ENCODE measurements around the gene GALNT15. TPM values are rescaled to one million over a fixed set of nuclear protein-coding genes. Genes with fewer than 3 reads are reported as not detected.

GALNT15 gene
- total and polyA plus RNA-seq, 2 donors (not counting 1 experiment from before 2014, with no cell fraction given): not detected

GRCh38 chr3:16245609-16246008 lies 71.1 kb downstream of the GALNT15 start:
- no peak for DNase-seq
- Histone ChIP-seq H3K79me2 (ENCODE audit: control insufficient read depth, insufficient read depth, low read length) (no peaks in the 10 kb centered on the region), H4K20me1 (ENCODE audit: control insufficient read depth, insufficient read depth, low read length, poor library complexity, severe bottlenecking) (no peaks in the 10 kb centered on the region), H2AFZ (ENCODE audit: insufficient read depth, low read depth, low read length, poor library complexity, severe bottlenecking) (no peak overlapping the region), H3K27ac (ENCODE audit: low read length in 2 of 2) (no peak overlapping the region), H3K36me3 (replicated peaks in 1 of 2; ENCODE audit: control extremely low read depth in 1 of 2, control insufficient read depth in 1 of 2, extremely low read depth in 1 of 2, insufficient read depth in 2 of 2, low read length in 1 of 2) (no peaks in the 10 kb centered on the region), H3K4me1 (ENCODE audit: control insufficient read depth in 2 of 2, insufficient read depth in 2 of 2, low read length in 2 of 2) (peaks cover 0 to 8% of the 10 kb centered on the region in 2 donors), H3K9ac (ENCODE audit: low read length) (no peak overlapping the region), H3K9me3 (ENCODE audit: control extremely low read depth in 1 of 3, control insufficient read depth in 2 of 3, insufficient read depth in 1 of 3, low read length in 2 of 3) (no peaks in the 10 kb centered on the region), H3K27me3 (replicated peaks in 1 of 4; ENCODE audit: control extremely low read depth in 1 of 4, control insufficient read depth in 3 of 4, insufficient read depth in 4 of 4, low read length in 3 of 4) (peaks cover 0 to 10% (median 0%) of the 10 kb centered on the region in 4 experiments), H3K4me2 (replicated peaks; ENCODE audit: low read depth, low read length, poor library complexity, severe bottlenecking) (no peak overlapping the region), H3K4me3 (ENCODE audit: control extremely low read depth in 1 of 5, extremely low read depth in 1 of 5, insufficient read depth in 1 of 5, low read depth in 2 of 5, low read length in 4 of 5) (no peak overlapping the region)
- Mint-ChIP-seq H3K9me3 (ENCODE audit: insufficient read depth) (no peaks in the 10 kb centered on the region), H3K4me1 (peaks cover 10% of the 10 kb centered on the region), H3K4me3 (no peak overlapping the region), H3K27ac (no peak overlapping the region), H3K27me3 (peaks cover 8% of the 10 kb centered on the region)
- ATAC-seq (ENCODE audit: low read depth): no peak
- CTCF ChIA-PET: interaction anchor here (0.8 to 1.6 kb wide), 3 partner anchors 196 to 615 kb away, joined by 3 to 6 read pairs (median 5); no protein-coding TSS in a partner anchor
- TF ChIP-seq, protein P1, sequence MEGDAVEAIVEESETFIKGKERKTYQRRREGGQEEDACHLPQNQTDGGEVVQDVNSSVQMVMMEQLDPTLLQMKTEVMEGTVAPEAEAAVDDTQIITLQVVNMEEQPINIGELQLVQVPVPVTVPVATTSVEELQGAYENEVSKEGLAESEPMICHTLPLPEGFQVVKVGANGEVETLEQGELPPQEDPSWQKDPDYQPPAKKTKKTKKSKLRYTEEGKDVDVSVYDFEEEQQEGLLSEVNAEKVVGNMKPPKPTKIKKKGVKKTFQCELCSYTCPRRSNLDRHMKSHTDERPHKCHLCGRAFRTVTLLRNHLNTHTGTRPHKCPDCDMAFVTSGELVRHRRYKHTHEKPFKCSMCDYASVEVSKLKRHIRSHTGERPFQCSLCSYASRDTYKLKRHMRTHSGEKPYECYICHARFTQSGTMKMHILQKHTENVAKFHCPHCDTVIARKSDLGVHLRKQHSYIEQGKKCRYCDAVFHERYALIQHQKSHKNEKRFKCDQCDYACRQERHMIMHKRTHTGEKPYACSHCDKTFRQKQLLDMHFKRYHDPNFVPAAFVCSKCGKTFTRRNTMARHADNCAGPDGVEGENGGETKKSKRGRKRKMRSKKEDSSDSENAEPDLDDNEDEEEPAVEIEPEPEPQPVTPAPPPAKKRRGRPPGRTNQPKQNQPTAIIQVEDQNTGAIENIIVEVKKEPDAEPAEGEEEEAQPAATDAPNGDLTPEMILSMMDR (IDR thresholded peaks at IDR 0.05): no peak
- no peak for TF ChIP-seq EZH2 (IDR thresholded peaks at IDR 0.05; ENCODE audit: borderline replicate concordance, insufficient read depth, low read depth, low read length, poor library complexity, severe bottlenecking)
- intact Hi-C loops (cut with micrococcal nuclease): no loop called here
- 100% methylated on average over 1 of the region's 3 CpGs for WGBS (ENCODE audit: insufficient coverage)
- POLR2A ChIA-PET: interaction anchor here (0.6 kb wide), 1 partner anchor 386 kb away, joined by 6 read pairs; no protein-coding TSS in a partner anchor

DNA sequence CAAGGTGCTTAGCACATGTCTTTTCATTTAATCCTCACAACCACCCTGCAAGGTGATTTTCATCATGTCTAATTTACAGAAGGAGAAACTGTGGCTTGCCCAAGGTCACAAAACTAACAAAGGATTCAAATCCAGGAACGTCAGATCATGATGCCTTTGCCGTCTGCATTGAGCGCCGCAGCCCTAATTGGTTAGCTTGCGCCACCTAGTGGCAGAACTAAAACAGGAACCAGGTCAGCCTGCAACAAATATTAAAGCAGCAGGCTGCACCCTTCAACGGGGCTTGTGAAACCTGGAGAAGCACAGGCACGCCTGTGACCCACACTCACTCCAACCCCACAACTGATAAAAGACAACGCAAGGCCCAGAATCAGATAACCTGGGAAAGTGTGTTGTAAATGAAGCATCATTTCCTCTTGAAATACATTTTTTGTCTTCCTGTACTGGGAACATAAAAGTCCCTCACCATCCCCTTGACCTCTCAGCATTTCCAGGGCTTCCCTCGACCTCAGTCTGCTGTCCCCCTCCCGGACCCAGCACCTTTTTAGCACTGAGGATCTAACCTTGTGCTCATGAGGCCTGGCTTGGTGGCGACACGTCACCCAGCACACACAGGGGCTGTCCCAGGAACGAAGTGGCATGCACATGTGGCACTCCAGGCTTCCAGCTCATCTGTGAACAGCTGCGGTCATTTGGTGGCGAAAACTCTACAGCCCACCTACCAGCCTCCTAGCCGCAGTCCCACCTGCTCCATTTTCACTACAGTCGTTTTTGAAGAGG lies 73.0 kb downstream of the GALNT15 start:
- H3K27me3 ChIP-seq (replicated peaks in 1 of 4; ENCODE audit: control extremely low read depth in 1 of 4, control insufficient read depth in 3 of 4, insufficient read depth in 4 of 4, low read length in 3 of 4): peaks cover 0 to 10% (median 0%) of the 10 kb centered on the region in 4 experiments
- ATAC-seq (ENCODE audit: low read depth) (peak; percentile 93), DNase-seq (peak; percentile 86)
- POLR2A ChIA-PET: no interaction called here
- H3K27ac Mint-ChIP-seq: no peak overlapping the region
- no peaks in the 10 kb centered on the region for H4K20me1 ChIP-seq (ENCODE audit: control insufficient read depth, insufficient read depth, low read length, poor library complexity, severe bottlenecking)
- H3K4me3 Mint-ChIP-seq: peak overlapping the region; percentile 18
- H2AFZ ChIP-seq (ENCODE audit: insufficient read depth, low read depth, low read length, poor library complexity, severe bottlenecking): peak overlapping the region; percentile 37
- peak overlapping the region; percentile 29 for H3K4me2 ChIP-seq (replicated peaks; ENCODE audit: low read depth, low read length, poor library complexity, severe bottlenecking)
- no peaks in the 10 kb centered on the region for H3K79me2 ChIP-seq (ENCODE audit: control insufficient read depth, insufficient read depth, low read length)
- peaks cover 12% of the 10 kb centered on the region for H3K4me1 Mint-ChIP-seq
- no peak for TF ChIP-seq EZH2 (IDR thresholded peaks at IDR 0.05; ENCODE audit: borderline replicate concordance, insufficient read depth, low read depth, low read length, poor library complexity, severe bottlenecking)
- TF ChIP-seq, protein P1 (IDR thresholded peaks at IDR 0.05): peak; percentile 87
- H3K4me1 ChIP-seq (ENCODE audit: control insufficient read depth in 2 of 2, insufficient read depth in 2 of 2, low read length in 2 of 2): peaks cover 2 to 8% of the 10 kb centered on the region in 2 donors
- H3K4me3 ChIP-seq (ENCODE audit: control extremely low read depth in 1 of 5, extremely low read depth in 1 of 5, insufficient read depth in 1 of 5, low read depth in 2 of 5, low read length in 4 of 5): no peak overlapping the region
- 42% methylated on average over 14 of the region's 17 CpGs for WGBS (ENCODE audit: insufficient coverage)
- H3K9me3 Mint-ChIP-seq (ENCODE audit: insufficient read depth): no peaks in the 10 kb centered on the region
- no peak overlapping the region for H3K27ac ChIP-seq (ENCODE audit: low read length in 2 of 2)
- CTCF ChIA-PET: interaction anchor here (1.0 to 2.6 kb wide), 12 partner anchors 11 to 1044 kb away, joined by 3 to 17 read pairs (median 6); no protein-coding TSS in a partner anchor
- no peaks in the 10 kb centered on the region for H3K9me3 ChIP-seq (ENCODE audit: control extremely low read depth in 1 of 3, control insufficient read depth in 2 of 3, insufficient read depth in 1 of 3, low read length in 2 of 3)
- intact Hi-C loops (cut with micrococcal nuclease): no loop called here
- peaks cover 8% of the 10 kb centered on the region for H3K27me3 Mint-ChIP-seq
- no peaks in the 10 kb centered on the region for H3K36me3 ChIP-seq (replicated peaks in 1 of 2; ENCODE audit: control extremely low read depth in 1 of 2, control insufficient read depth in 1 of 2, extremely low read depth in 1 of 2, insufficient read depth in 2 of 2, low read length in 1 of 2)
- H3K9ac ChIP-seq (ENCODE audit: low read length): no peak overlapping the region

All from B cell (primary cell).